GM12872 (cell line): ENCODE measurements around the gene ARPC5.

Experiments
- TF ChIP-seq, protein P1 (sequence below): IDR thresholded peaks from 3 replicates; pipeline ENCODE4 v1.5.1; 2011; ENCODE audit warnings: low read depth, mild to moderate bottlenecking, low read length, moderate library complexity; ENCODE audit not compliant: insufficient read depth

ARPC5 gene

GRCh38 chr1:183633676-183634343, 1.8 kb downstream of the ARPC5 start:
- TF ChIP-seq, protein P1, sequence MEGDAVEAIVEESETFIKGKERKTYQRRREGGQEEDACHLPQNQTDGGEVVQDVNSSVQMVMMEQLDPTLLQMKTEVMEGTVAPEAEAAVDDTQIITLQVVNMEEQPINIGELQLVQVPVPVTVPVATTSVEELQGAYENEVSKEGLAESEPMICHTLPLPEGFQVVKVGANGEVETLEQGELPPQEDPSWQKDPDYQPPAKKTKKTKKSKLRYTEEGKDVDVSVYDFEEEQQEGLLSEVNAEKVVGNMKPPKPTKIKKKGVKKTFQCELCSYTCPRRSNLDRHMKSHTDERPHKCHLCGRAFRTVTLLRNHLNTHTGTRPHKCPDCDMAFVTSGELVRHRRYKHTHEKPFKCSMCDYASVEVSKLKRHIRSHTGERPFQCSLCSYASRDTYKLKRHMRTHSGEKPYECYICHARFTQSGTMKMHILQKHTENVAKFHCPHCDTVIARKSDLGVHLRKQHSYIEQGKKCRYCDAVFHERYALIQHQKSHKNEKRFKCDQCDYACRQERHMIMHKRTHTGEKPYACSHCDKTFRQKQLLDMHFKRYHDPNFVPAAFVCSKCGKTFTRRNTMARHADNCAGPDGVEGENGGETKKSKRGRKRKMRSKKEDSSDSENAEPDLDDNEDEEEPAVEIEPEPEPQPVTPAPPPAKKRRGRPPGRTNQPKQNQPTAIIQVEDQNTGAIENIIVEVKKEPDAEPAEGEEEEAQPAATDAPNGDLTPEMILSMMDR: peak; percentile 46; the same call in 2 of the 3 replicates

GRCh38 chr1:183632964-183633363, 2.6 kb downstream of the ARPC5 start:
- TF ChIP-seq, protein P1: no peak

- TF ChIP-seq, protein P1: no peak
Observed at GRCh38 chr1:183632114-183632513, 3.5 kb downstream of the ARPC5 start.

GRCh38 chr1:183630748-183631147, 4.8 kb downstream of the ARPC5 start:
- TF ChIP-seq, protein P1: no peak

DNA sequence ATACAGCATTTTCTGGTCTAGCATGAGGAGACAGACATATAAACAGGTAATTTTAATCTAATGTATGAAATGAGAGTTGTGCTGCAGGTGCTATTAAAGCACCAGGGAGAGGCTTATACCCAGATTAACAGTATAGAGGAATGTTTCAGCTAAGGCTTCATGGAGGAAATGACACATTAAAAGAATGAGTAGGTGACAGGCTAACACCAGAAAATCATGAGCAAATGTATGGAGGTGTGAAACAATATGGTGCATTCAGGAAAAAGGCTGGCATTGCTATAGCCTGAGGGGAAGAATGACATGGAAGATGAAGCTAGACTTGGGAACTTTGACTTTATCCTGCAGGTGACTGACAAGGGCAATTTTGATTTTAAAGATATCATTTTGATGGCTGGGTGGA, 7.0 kb downstream of the ARPC5 start:
- TF ChIP-seq, protein P1: no peak

DNA sequence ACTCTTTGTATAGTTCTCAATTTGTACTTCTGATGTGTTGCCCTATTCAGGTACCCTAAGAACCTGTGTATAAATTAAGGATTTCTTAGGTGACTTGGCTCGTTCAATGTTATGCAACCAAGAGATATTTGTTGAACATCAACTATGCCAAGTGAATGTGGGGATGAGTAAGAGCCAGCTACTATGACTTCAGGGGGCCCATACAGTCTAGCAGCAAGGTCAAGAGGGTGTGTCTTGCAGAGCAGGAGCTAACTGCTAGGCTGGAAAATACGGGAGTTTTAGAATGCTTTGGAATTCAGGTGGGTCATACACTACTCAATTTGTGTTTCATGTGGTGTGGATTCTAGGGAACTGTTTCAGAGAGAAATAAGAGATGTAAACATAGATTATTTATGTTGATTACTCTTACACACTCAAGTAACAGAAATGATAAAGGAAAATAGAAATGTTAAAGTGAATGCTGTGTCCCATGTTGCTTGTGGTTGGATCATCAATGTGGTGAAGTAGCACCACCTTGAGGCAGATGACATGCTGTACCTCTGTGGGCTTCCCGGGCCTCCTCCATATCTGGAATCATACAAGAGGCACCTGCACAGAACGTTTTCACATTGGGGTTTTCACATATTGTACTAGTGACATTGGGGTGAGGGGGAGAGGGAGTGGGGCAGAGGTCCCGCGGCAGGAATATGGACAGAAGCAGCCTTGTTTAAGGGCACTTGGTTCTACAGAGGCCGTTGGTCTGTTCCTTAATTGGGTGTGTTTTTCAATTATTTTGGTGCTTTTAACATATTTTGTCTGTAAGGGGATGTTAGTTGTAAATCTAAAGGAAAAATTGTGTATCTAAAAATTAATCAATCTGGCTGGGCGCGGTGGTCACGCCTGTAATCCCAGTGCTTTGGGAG, 12.4 kb downstream of the ARPC5 start:
- TF ChIP-seq, protein P1: peak; percentile 80

DNA sequence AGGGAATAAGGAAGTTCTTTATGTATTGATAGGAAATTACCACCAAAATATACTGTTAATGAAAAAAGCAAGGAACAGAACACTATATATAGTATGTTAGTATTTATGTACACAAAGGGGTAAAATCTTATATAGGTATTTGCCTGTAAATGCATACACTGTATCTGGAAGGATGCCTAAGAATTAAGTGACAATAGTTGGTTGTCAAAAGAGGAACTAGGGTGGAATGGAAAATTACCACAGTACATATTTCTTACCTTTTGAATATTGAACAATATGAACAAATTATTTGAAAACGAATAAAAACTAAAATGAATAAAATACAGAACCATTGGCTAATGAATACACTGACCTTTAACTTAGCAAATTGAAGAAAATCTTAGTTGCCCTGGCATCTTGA, 13.6 kb downstream of the ARPC5 start:
- TF ChIP-seq, protein P1: no peak
